HG02610 (cell line): ENCODE measurements around the gene MBD4.
A peak's percentile ranks its signal among the peaks of the same experiment; 100 is the strongest.

Experiments used
- ATAC-seq: cut with Tn5 transposase; IDR thresholded peaks from one replicate; pipeline ENCODE4 v1.9.1; 2021; ENCODE audit warnings: mild to moderate bottlenecking, moderate library complexity; ENCODE audit not compliant: unreplicated experiment

Gene MBD4

DNA sequence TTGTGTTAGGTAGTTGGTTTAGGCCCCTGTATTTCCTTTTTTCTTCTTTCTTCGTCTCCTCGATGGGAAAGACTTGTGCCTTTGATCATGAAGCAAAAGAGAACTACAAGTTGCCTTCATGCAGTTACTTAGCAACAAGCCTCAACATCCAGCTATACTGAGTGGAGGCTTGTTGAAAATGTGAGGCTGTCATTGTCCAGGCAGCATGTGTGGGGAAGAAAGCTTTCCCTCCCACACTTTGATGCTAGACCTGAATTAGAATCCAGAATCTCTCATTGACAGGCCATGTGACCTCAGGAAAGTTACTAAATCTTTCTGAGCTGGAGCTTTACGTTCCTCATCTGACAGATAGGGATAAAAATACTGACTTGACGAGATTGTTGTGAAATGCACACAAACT is 24.0 kb upstream of the MBD4 start:
- no peak for ATAC-seq

DNA sequence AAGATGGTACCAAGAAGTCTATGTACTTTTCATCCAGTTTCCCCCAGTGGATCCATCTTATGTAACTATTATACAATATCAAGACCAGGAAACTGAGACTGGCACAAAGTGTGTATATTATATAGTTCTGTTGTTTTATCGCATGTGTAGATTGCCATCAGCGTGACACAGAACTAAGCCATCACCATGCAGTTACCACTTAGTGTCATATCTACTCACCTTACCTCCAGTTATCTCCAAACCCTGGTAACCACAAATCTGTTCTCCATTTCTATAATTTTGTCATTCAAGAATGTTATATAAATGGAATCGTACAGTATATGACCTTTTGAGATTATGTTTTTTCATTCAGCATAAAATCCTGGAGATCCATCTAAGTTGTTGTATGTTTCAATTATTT is 23.3 kb upstream of the MBD4 start:
- ATAC-seq = no peak

DNA sequence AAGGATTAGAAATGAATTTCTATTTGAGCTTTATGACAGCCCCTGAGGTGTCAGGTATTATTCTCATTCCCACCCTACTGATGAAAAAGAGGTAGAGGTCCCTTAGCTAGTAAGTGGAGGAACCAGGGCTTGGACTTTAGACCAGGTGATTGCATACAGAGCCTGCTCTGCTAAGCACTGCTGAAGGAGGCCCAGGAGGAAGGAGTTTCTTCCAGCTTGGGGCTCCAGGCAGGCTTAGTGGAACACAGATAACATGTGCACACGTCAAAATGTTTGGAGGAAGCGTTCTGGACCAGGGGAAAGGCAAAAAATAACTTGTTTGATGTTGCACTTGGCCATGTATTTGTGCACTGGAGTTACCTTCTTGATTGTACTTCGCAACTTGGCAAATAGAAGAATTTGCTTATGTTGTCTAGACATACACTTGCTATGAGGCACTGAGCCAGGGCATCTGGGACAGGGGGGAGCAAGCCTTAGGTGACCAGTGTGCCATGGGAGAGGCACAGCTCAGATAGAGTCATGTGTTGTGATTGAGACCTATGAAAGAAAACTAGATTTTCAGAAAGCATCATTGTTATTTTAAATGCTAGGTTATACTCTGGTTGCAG is 22.7 kb upstream of the MBD4 start:
- ATAC-seq = no peak

DNA sequence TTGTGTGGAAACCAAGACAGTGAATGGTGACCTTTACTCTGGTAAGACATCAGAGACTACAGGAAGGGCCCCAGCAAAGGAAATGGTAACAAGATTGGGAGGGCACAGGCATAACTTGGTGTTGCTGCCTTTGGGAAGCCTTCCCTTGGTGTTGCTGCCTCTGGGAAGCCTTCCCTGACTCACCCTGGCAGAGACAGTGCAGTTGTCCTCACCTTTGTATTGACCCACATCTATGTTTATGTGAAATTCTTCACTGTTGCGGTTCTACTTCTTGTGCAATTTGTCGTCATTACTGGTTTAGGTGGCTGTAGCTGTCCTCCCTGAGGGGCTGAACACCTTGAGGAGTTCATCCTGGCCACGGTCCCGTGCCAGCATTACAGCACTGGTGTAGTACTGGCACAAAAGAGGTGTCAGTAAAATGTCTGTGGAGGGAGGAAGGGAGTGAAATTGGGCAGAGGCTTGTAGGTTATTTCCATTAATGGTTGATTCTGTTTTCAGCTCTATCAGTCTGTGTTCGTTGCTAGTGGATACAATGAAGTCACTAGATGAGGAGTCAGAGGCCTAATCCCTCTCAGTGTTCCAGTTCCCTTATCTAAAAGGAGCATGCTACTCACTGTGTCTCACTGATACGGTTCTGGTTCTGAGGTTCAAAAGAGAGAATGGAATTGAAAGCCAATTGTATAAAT is 21.9 kb upstream of the MBD4 start:
- no peak for ATAC-seq

DNA sequence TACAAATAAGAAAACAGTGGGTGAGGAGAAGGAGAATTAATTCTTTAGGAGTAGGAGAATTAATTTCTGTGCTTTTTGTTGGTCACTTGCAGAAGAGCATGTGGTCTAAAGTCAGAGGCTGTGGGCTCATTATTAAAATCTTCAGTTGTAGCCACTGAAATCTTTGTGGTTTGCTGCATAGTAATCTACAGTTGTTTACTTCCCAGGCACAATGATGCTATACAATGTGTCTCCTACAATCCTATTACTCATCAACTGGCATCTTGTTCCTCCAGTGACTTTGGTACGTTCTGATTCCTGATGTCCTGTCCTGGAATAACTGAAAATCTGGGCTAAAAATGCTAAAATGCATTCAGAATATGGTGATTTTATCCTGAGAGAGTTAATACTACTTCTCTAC is 21.3 kb upstream of the MBD4 start:
- no peak for ATAC-seq

DNA sequence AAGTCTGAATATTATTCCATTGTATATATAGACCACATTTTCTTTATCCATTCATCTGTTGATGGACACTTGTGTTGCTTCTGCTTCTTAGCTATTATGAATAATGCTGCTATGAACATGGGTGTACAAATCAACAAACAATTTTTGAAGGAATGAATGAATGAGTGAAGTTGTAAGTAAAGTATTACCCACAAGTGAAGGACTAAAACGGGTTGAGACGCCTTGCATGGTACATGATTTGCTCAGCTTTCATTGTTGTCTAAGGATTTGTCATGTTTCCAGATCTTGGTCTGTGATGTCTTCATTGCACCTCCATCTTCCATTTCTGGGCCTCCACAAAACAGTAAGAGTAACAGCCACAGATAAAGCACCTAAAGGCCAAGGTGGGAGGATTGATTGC is 20.8 kb upstream of the MBD4 start:
- ATAC-seq = no peak

DNA sequence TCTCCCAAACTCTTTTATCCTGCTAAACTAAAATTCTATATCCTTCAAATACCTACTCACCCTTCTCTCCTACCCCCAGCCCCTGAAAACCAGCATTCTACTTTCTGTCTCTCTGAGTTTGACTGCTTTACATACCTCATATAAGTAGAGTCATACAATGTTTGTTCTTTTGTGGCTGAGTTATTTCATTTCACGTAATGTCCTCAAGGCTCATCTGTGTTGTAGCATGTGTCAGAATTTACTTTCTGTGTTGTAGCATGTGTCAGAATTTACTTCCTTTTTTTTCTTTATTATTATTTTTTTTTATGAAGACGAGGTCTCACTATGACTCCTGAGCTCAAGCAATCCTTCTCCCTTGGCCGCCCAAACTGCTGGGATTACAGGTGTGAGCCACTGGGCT is 20.4 kb upstream of the MBD4 start:
- peak; percentile 67 for ATAC-seq

DNA sequence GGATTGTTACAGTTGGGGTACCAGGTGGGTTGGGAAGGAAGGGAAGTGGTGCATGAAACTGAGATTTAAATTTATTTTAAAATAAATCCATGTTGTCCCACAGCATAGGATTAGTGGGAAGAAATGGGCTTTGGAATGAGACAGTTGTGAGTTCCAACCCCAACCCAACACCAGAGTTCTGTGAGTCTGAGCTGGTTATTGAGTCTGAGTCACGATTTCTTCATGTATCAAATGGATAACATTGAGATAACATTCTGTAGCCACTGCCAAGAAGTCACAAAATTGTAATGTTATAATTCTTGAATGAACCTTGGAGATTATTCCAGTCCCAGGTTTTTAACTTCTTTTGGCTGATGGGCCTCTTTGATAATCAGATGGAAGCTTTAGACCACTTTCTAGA is 14.0 kb upstream of the MBD4 start:
- no peak for ATAC-seq

DNA sequence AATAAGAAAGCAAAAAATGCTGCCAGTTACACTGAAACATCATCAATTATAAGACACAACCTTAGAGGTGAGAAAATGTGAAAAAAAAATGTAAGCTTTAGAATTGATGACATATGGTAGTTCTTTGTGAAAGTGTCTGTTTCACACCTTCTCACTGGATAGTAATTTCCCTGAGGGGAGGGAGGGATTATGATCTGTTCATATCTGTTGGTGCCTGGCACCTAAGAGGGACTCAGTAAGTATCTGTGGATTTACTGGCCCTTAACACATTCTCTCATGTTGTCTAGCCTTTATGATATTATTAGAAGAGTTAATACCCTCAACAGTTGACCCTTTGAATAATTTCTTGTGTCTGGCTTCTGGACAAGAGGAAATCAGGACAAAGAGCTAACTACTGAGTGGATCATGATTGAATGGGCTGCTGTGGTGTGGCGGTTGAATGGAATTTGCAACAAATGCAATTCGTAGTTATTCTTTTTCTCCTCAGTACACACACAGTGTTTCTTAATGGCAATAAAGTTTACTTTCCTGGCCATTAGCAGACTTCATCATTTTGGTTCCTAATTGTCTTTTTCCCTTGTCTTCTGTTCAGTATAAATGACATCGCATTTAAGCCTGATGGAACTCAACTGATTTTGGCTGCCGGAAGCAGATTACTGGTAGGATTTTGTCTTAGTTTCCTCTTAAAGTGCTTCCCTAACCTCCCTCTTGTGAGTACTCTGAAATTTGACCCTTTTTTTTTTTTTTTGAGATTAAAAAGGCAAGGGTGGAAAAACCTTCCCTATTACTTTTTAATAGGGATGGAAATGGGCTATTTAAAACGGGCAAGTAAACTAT is 9.7 kb upstream of the MBD4 start:
- ATAC-seq = no peak

DNA sequence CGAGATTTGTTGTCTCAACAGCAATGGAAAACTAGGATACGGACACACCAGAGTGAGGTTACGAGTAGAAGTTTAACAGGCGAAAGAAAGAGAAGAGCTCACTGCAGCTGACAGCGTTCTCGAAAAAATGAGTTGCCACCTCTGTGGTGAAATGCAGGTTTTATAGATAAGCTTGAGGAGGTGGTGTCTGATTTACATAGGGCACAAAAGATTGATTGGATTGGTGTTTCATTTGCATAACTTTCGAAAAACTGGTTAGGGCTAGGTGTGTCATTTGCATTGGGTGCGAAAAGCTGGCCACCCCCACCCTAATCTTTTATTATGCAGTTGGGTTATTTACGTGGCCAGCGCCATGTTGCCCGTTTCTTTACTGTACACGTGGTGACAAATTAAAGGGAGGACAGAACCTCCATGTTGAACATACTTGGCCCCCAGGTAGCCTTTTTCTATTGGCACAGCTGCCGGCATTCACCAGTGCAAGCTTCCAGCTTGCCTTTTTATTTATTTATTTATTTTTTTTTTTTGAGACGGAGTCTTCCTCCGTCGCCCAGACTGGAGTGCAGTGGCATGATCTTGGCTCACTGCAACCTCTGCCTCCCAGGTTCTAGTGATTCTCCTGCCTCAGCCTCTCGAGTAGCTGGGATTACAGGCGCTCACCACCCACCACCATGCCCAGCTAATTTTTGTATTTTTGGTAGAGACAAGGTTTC is 8.6 kb upstream of the MBD4 start:
- ATAC-seq = no peak

DNA sequence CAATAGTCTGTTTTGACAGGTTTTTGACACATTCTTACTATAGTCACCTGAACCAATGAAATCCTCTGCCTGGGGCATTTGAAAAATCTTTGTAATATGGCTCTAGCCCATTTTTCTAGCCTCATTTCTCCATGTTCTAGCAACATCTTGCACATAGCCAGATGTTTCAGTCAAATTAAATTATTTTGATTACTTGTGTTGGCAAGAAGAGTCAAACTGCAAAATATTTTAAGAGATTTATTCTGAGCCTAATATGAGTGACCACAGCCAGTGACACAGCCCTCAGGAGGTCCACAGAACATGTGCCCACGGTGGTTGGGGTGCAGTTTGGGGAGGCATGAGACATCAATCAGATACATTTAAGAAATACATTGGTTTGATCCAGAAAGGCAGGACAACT is 7.2 kb upstream of the MBD4 start:
- no peak for ATAC-seq

DNA sequence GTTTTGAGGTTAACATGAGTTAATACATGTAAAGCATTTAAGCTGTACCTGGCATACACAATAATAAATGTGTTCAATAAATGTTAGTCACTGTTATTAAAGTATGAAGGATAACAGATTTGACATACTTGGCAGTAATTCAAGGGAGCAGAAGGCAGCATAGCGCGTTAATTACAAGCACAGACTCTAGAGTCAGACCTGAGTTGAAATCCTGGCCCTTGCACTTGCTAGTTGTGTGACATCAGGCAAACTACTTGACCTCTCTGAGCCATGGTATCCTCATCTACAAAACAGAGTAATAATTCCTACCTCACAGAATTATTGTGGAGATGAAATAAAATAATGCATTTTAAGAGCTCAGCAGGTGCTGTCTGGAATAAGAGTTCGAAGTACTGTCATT is 5.7 kb upstream of the MBD4 start:
- ATAC-seq = no peak

DNA sequence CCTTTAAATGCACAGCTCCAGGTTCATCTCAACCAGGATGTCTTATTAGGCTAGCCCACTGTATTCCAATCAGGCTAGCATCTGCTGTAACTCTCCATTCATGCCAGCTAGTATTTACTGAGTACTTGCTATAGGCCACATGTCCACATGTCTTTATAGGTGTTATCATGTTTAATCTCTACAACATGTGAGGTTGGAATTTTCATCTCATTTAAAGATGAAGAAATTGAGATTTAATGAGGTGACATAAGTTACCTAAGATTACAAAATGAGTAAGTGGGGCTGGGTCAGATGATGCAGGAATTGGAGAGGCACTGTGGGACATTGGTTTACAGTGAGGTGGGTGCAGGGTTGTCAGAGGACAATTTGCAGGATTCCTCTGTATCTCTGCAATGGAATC is 3.2 kb upstream of the MBD4 start:
- ATAC-seq = no peak

DNA sequence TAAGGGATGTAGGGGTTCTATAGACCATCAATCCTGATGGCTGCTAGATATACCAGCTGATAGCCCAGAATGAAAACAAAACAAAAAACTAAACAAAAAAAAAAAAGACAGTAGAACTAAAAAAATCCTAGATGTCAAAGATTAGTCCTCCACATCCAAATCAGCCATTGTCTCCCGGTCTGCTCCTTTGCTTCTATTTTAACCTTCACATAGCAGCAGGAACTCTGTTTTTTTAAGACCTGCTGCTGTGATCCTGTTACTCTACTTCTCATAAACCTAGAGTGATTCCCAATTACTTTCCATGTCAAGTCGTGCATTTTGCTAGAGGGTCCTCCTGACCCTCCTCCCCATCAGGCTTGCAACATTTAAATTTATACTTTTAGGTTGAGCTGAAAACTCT is 2.7 kb upstream of the MBD4 start:
- ATAC-seq = no peak

DNA sequence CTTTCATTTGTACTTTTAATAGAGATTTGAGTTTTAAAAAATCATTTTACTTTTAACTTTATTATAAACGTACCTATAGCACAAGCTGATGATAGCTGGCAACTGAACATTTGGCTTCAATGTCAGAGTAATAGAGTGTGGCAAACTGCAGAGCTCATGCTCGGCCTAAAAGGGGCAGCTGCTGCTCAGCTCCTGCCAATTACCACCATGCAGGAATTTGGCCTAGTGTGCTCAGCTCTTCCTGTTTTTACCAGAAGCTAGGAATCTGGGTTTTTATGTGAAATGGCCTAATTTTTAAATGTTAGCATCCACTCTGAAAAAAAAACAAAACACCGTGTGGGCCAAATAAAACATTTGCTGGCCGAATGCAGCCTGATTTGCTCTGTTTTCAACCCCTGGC is 2.0 kb upstream of the MBD4 start:
- ATAC-seq = no peak

DNA sequence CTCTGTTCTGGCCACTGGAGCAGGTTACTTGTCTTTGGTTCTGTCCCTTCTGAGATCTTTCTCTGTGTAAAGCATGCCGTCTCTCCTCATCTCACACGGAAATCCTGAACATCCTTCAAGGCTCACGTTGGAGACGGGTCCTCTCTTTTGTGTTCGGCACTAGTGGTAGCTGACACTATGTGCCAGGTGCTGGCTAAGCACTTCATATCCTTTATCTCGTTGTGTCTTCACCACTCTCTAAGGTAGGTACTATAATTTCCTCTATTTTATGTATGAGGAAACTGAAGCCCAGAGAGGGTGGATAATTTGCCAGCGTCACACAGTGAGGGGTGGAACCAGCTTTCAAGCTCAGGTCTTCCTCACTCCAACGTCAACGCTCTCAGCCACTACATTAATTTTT is 1.5 kb upstream of the MBD4 start:
- ATAC-seq = no peak

DNA sequence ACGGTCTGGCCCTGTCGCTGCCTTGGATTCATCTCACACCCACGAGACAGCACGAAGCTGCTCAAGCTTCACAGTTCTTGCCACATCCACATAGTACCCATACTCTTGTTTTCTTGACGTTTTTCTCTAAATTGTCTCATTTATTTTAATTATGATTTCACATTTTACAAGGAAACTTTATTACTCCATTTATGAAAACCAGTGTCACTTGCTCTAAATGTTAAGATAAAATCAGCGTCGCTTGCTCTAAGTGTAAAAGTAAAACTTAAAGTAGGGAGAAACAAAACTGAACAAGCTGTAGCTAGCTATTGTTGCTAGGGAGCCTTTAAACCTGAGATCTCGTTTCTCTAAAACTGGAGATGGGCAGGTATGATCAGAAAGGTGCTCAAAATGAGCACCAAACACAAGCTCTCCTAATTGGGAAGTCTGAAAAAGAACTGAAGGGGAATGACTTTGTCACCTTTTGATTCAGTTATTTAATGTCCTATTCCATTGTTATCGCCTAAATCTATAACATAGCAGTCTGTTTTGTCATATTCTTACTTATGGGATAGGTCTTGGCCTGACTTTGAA is 956 bp upstream of the MBD4 start:
- ATAC-seq = no peak

DNA sequence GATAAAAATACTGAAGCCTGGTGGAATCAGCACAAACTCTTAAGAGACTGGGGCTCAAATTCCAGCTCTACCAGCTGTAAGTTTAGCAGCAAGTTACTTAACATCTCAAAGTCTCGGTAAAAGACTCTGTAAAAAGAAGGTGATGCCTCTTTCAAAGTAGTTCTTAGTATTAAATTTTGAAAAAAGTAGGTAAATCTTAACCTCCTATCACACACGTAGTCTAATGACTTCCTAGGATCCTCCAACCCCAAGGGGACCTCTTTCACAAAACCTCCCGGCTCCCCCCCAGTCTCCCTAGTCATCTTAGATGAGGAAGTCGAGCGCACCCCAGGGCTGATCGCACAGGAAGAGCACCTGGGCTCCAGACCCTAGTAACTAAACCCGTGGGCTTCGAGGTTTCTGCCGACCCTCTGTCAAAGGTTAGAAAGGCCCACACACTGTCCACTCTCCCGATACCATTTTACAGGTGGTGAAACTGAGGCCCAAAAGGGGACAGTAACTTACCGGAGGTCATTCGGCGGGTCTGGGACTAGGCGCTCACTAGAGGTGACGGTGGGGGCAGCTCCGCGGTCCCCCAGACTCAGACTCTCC is 427 bp downstream of the MBD4 start:
- no peak for ATAC-seq

DNA sequence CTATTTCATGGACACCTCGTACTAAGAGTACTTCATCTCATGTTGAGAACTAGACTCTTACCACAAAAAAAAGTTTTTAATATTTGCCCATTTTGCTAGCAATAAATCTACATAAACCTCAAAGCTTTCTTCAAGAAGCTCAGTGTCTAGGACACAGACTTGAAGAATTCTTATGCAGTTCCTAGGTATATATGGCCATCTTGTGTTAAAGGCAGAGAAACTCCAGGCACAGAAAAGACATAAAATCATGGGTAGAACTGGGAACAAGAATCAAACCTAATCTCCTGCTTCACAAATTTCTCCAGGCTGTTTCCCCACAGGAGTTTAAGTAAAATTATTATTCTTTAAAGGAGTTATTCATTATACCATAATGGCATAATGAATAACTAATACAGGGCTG is 4.4 kb downstream of the MBD4 start:
- no peak for ATAC-seq

DNA sequence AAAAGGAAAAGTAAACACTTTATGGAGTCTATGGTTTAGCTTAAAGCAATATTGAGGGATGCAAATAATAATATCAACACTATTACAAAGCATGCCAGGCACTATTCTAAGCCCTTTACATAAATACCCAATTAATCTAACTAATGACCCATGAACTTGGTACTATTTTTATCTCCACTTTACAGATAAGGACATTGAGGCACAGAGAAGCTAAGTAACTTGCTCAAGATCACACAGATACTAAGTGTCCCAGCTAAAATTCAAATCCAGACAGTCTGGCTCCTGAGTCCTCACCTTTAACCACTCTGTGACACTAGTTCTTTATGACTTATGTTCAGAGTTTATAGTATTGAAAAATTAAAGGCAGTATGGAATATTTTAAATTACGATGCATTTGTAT is 5.6 kb downstream of the MBD4 start:
- no peak for ATAC-seq

DNA sequence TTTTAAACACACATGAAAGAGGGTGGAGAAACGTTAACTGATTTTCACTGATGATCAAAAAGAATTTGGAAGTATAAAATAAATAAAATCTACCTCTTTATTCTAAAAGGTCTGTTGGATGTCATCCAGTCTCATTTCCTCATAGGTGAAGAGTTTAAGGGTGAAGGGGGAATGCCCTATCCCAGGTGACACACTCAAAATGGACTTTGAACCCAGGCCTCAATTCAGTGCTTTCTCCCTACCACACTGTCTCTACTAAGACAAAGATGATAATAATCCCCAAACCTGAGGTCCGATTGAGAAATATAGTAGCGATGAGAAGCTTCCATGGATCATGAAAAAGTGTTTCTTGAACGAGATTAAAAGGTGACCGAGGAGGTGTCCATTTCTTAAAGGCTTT is 6.2 kb downstream of the MBD4 start:
- ATAC-seq = no peak
